Small intestine (tissue), 7 donors: Measurements from ENCODE around the gene SUDS3. TPM values are rescaled to one million over a fixed set of nuclear protein-coding genes. Genes with fewer than 3 reads are reported as not detected.

Source experiments
- DNase-seq, 2 donors: peaks; one replicate each; pipeline versions ENCODE4 v3.0.0 to v3.0.0-alpha.2; 2013
- FAIRE-seq: peaks from 2 replicates; lab custom pipeline; 2012; peaks lifted over from hg19 to GRCh38; lab: Jason Lieb, UNC
- H3K27ac ChIP-seq, 3 donors: one replicate each; pipeline ENCODE4 v1.5.1; 2013; ENCODE audit warnings: low read length in 2 of 3, mild to moderate bottlenecking in 2 of 3, control low read depth in 1 of 3, inconsistent platforms in 1 of 3, low read depth in 1 of 3, moderate library complexity in 1 of 3
- H3K27me3 ChIP-seq, 3 donors: one replicate each; pipeline ENCODE4 v1.6.1; 2013; ENCODE audit warnings: low read length in 3 of 3, inconsistent platforms in 1 of 3; ENCODE audit not compliant: control insufficient read depth in 3 of 3, insufficient read depth in 3 of 3
- H3K36me3 ChIP-seq, 3 donors: one replicate each; pipeline ENCODE4 v1.6.1; 2013; ENCODE audit warnings: low read length in 3 of 3, inconsistent platforms in 1 of 3, low read depth in 1 of 3, mild to moderate bottlenecking in 1 of 3, moderate library complexity in 1 of 3; ENCODE audit not compliant: control insufficient read depth in 3 of 3, insufficient read depth in 2 of 3
- H3K4me1 ChIP-seq, 3 donors: one replicate each; pipeline ENCODE4 v1.6.1; 2013; ENCODE audit warnings: low read length in 2 of 3, inconsistent platforms in 1 of 3, low read depth in 1 of 3, mild to moderate bottlenecking in 1 of 3, moderate library complexity in 1 of 3; ENCODE audit not compliant: control insufficient read depth in 3 of 3, insufficient read depth in 2 of 3
- H3K4me3 ChIP-seq, 3 donors: one replicate each; pipeline ENCODE4 v1.5.1; 2013; ENCODE audit warnings: low read length in 3 of 3, control low read depth in 1 of 3, inconsistent platforms in 1 of 3, low read depth in 1 of 3, mild to moderate bottlenecking in 1 of 3, moderate library complexity in 1 of 3
- H3K9me3 ChIP-seq, 2 donors: one replicate each; pipeline ENCODE4 v1.6.1; 2013; ENCODE audit warnings: low read depth in 1 of 2, low read length in 1 of 2; ENCODE audit not compliant: control insufficient read depth in 2 of 2, insufficient read depth in 1 of 2
- WGBS, 3 donors: extraction: QIAGEN DNeasy Blood & Tissue Kit; methylation state at CpG; one replicate each; pipeline ENCODE4 v1.1.7; 2013; 5-methylcytosine and 5-hydroxymethylcytosine counted together
- polyA plus RNA-seq, 4 donors: library from polyadenylated mRNA; stranded (reverse) in 3 of 4; unstranded in 1 of 4; fragments of 200-250 nt in 3 of 4; fragments of 120-200 nt in 1 of 4; gene quantifications; one replicate each; pipeline versions ENCODE4 v1.2.1 to v1.2.3, GENCODE V29; 2013
- donor health status: healthy with polysubstance abuse.
- donor health status: control.
- donor health status: control.
- donor health status: Bipolar disorder and iron deficiency.
- donor health status: healthy.

The SUDS3 gene
- polyA plus RNA-seq, 4 donors, result 8.4 to 33.6 (median 15.4) TPM

DNA sequence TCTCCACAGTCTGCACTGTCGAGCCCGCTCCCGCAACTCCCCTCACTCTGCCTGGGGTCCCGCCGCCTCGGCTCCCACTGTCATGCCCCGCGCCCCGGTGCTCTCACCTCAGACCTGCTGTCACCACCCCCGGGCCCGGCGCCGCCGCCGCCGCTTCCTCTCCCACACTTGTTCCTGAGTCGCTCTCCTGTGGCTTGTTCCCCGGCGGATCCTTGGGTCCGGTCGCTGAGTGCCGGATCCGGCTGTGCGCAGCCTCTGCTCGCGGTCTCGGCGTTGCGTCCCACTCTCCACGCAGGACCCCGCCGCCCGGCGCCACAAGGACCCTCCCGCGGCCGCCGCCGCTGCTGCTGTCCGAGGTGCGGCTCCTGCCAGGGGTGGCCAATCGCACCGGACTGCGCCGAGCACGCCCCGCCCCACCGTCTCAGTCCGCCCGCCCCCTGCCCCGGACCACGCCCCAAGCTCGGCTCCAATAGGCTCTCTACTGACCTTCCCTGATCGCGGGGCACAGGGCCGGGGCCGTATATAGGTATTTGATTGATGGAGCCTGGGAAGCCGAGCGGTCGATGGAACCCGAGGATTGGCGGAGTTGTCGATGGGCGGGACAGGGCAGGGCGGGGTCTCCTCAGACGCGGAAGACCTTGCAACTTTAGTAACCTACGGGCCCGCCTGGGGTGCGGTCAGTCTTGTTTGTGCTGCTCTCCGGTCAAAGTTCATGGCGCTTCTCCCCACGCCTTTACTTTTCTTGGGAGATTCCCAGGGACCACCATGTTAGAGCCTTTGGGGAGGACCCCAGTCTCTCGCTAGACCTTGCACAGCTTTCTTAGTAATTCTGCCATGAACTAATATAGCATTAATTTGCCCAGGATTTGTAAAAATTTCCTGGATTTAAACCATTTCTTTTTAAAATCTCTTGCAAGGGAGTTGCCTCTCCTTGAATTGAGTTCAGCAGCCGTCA lies 3.5 kb upstream of the SUDS3 start, which contains the start of gene TAOK3:
Gene TAOK3, minus strand, starts transcription at position 367 of the 955 bp plus-strand sequence. CDS start 117,340 bp downstream, outside the sequence.
- Histone ChIP-seq H3K4me3 (peak within 1 kb of the TSS; percentile 97 to 99 (median 98)), H3K27ac (peak within 1 kb of the TSS; percentile 90 to 98 (median 97)), H3K4me1 (peaks cover 0 to 13% (median 9%) of the 10 kb centered on the region in 3 donors), H3K27me3 (no peaks in the 10 kb centered on the region), H3K36me3 (no peaks in the 10 kb centered on the region), H3K9me3 (no peaks in the 10 kb centered on the region)
- DNase-seq (peak; percentile 98 to 99), FAIRE-seq (no peak)
- WGBS, 3 donors, result 0 to 1% (median 1%) methylated on average over 68 to 75 of the region's 75 CpGs

DNA sequence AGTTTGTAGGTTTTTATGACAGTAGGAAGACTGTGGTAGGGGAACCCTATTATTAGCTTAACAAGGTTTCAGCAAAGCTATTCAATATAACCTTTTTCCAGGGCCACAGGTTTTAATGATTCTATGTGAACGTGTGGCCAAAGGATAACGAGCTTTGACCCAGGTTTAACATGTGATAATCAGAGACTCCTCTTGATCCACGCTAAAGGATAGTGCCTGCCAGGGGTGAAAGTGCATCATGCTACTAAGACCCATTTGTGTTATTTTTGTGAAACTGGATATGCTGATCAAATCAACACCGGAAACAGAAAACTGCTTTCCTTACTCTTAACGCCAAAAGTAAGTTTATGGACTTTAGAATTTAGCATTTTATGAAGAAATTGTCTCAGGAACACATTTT lies 2.7 kb upstream of the SUDS3 start:
- no peak for FAIRE-seq
- Histone ChIP-seq H3K27me3 (no peaks in the 10 kb centered on the region), H3K27ac (peak overlapping the region; percentile 90 to 98 (median 97)), H3K4me1 (peaks cover 0 to 16% (median 9%) of the 10 kb centered on the region in 3 donors), H3K9me3 (no peaks in the 10 kb centered on the region), H3K4me3 (peak overlapping the region; percentile 47 to 57 (median 50)), H3K36me3 (no peaks in the 10 kb centered on the region)
- 10 to 50% (median 35%) methylated on average over 5 of the region's 5 CpGs for WGBS, 3 donors
- DNase-seq, result peak; percentile 67 to 77

DNA sequence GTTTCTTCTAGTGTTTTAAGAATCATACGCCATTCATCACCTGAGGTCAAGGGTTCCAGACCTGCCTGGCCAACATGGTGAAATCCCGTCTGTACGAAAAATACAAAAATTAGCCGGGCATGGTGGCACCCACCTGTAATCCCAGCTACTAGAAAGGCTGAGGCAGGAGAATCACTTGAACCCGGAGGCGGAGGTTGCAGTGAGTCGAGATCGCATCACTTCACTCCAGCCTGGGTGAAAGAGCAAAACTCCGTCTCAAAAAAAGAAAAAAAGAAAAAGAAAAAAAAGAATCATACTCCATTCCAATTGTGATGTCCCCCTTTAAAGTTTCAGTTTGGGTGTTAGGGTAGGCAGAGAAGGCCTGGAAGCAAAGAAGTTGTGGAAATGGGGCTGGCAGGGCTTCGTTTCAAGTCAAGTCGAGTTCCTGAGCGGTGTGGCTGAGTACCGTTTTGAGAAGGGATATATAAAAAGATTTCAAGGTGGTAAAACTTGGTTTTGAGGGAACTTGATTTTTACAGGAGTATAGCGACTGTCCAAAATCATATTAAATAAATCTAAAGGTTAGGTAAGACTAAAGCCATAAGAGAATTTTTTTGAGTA lies 2.1 kb upstream of the SUDS3 start:
- Histone ChIP-seq H3K36me3 (peaks cover 0 to 4% (median 0%) of the 10 kb centered on the region in 3 donors), H3K4me1 (peaks cover 0 to 16% (median 9%) of the 10 kb centered on the region in 3 donors), H3K9me3 (no peaks in the 10 kb centered on the region), H3K4me3 (no peak overlapping the region), H3K27me3 (no peaks in the 10 kb centered on the region), H3K27ac (peak overlapping the region in 2 of 3 donors; percentile 90 to 98)
- FAIRE-seq (no peak), DNase-seq (no peak)
- WGBS, 3 donors, result 88 to 91% (median 89%) methylated on average over 14 of the region's 14 CpGs

DNA sequence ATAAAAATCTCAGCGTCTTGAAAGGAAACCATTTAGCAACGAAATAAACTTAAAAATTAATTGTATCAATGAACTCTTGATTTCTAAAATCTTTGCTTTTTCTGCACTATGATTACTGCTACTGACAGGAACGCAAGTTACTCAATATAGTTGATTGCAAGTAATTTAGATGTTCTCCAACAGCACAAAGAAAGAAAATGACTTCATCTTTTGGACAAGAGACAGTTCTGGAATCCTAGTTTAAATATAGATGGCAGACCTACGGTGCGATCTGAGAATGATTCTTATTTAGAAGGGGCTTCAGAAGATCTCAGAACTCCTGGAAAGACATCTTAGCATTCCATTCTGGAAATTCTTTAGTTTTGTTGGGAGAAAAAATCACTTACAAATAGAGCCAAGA lies 1.4 kb upstream of the SUDS3 start:
- Histone ChIP-seq H3K36me3 (peaks cover 0 to 7% (median 4%) of the 10 kb centered on the region in 3 donors), H3K27me3 (no peaks in the 10 kb centered on the region), H3K27ac (no peak overlapping the region), H3K4me1 (peaks cover 0 to 16% (median 9%) of the 10 kb centered on the region in 3 donors), H3K9me3 (no peaks in the 10 kb centered on the region), H3K4me3 (no peak overlapping the region)
- no peak for DNase-seq
- FAIRE-seq, result no peak
- WGBS, 3 donors, result 83 to 93% (median 92%) methylated on average over 5 of the region's 5 CpGs

DNA sequence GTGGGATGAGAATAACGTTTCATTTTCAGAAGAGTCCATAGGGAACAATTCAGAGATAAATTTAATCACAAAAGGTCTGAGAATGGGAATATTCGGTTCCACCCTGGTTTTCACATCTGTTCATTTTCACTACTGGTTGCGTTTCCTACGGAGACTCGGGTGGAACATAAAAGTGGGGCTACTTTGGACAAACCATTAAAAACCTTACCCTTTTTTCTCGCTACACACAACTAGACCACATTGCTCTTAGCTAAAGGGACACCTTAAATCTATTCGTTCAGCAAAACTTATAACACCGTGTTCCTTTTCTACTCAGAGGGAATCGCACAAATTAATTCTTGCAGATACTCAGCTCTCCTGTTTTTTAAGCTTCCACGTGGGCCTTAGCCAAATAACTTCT lies 1.0 kb upstream of the SUDS3 start:
- Histone ChIP-seq H3K36me3 (peaks cover 0 to 7% (median 5%) of the 10 kb centered on the region in 3 donors), H3K27ac (no peak overlapping the region), H3K9me3 (no peaks in the 10 kb centered on the region), H3K4me3 (peak overlapping the region in 1 of 3 donors; percentile 77), H3K27me3 (no peaks in the 10 kb centered on the region), H3K4me1 (peaks cover 0 to 16% (median 9%) of the 10 kb centered on the region in 3 donors)
- no peak for FAIRE-seq
- no peak for DNase-seq
- 77 to 89% (median 84%) methylated on average over 10 of the region's 10 CpGs for WGBS, 3 donors

DNA sequence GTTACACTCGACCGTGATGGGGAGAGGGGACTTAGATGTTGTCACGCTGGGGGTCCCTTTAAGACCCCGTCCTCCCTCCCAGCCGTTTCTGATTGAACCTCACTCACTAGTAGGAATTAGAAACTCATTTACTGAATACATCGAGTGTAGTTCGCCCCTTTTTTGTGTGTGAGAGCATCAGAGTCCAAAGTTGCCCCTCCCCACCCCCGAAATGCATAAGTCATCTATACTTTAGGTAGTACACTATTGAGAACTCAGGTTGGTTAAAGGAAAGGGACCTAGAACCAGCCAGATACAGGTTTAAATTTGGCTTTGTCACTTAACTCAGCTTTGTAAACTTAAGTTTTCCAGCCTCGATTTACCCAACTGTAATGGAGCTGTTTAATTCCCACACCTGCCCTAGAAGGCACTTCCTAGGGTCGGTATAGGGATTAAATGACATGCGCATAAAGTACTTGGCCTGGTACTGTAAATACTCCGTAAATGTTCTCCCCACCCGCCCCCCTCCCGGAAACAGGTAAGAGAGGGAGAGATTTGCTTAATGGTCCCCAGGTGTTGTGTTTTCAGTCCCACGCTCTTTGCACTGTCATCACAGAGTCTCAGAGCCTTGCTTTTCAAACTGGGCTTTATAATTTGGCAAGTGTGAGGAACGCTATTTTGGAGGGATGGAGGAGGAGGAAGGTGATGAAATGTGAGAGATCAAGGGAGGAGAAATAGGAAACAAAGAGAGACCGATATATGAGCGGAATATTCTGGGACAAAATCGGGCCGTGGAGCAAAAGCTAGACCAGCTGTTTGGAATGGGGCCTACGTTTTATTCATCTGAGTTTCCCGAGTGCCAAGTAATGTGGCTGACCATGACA lies 897 bp downstream of the SUDS3 start:
- no peak for FAIRE-seq
- Histone ChIP-seq H3K36me3 (peaks cover 0 to 19% (median 5%) of the 10 kb centered on the region in 3 donors), H3K27ac (peak overlapping the region in 2 of 3 donors; percentile 25 to 76), H3K4me3 (peak overlapping the region; percentile 77 to 99 (median 93)), H3K27me3 (no peaks in the 10 kb centered on the region), H3K9me3 (no peaks in the 10 kb centered on the region), H3K4me1 (peaks cover 0 to 16% (median 4%) of the 10 kb centered on the region in 3 donors)
- peak in 1 of 2 donors; percentile 29 for DNase-seq
- 2 to 3% (median 2%) methylated on average over 22 of the region's 22 CpGs for WGBS, 3 donors

DNA sequence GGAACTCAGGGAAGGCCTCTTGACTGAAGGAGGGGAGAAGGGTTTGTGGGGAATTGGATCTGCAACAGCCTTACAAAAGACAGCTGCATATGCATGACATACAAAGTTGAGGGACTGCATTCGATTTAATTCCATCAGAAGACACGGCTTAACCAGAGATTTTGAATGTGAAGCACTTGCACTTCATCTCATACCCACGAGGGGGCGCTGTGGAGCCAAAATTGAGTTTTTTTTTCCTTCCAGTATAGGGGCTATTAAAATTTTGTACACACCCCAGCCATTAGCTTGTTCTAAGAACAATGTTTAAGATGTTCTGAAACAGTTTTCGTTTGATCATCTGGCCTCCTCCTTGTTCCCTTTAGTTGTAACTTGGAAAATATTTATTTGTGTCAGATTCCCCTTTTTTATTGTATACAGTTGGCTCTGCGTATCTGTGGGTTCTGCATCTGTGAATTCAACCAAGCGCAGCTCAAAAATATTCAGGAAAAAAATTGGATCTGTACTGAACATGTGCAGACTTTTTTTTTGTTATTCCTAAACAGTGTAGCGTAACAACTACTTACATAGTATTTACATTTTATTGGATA lies 1.6 kb downstream of the SUDS3 start:
- FAIRE-seq, result no peak
- Histone ChIP-seq H3K27ac (peak overlapping the region in 2 of 3 donors; percentile 20 to 76), H3K4me1 (peaks cover 0 to 16% (median 4%) of the 10 kb centered on the region in 3 donors), H3K27me3 (no peaks in the 10 kb centered on the region), H3K36me3 (peaks cover 0 to 21% (median 5%) of the 10 kb centered on the region in 3 donors), H3K9me3 (no peaks in the 10 kb centered on the region), H3K4me3 (peak overlapping the region; percentile 22 to 99 (median 77))
- DNase-seq, result peak; percentile 62 to 75
- WGBS, 3 donors, result 34 to 36% (median 34%) methylated on average over 8 of the region's 8 CpGs
